Natural killer cell (primary cell): ENCODE measurements around the gene TOB2. TPM values are rescaled to one million over a fixed set of nuclear protein-coding genes. Genes with fewer than 3 reads are reported as not detected.

Experiments
- ATAC-seq, 3 donors: fragments of 150-1000 bp in 2 of 3; fragments of 200-7000 bp in 1 of 3; cut with Tn5 transposase; 1 replicate in 1 of 3; 2 replicates in 2 of 3; pipeline ENCODE4 v1.10.0; 2021; ENCODE audit warnings: mild to moderate bottlenecking in 2 of 3, moderate library complexity in 2 of 3
- DNase-seq, 2 donors: peaks; one replicate each; pipeline versions ENCODE4 v3.0.0 to v3.0.0-alpha.2; 2013 to 2021; ENCODE audit warnings: mixed read lengths in 1 of 2
- H3K27ac ChIP-seq: one replicate; pipeline ENCODE4 v1.5.1; 2013; ENCODE audit warnings: mild to moderate bottlenecking, low read length
- H3K27me3 ChIP-seq: one replicate; pipeline ENCODE4 v1.6.1; 2013; ENCODE audit warnings: low read length; ENCODE audit not compliant: control insufficient read depth, insufficient read depth
- H3K36me3 ChIP-seq: one replicate; pipeline ENCODE4 v1.6.1; 2013; ENCODE audit warnings: low read length; ENCODE audit not compliant: control insufficient read depth, insufficient read depth
- H3K4me1 ChIP-seq: one replicate; pipeline ENCODE4 v1.6.1; 2013; ENCODE audit warnings: low read length; ENCODE audit not compliant: control insufficient read depth, insufficient read depth
- H3K4me3 ChIP-seq: one replicate; pipeline ENCODE4 v1.5.1; 2013; ENCODE audit warnings: low read length
- H3K9me3 ChIP-seq: one replicate; pipeline ENCODE4 v1.6.1; 2013; ENCODE audit warnings: low read length; ENCODE audit not compliant: control insufficient read depth, insufficient read depth
- H3K27ac Mint-ChIP-seq, 2 donors: one replicate each; pipeline ENCODE4 v1.8.0; 2022; ENCODE audit warnings: mild to moderate bottlenecking in 2 of 2, mixed read lengths in 2 of 2, moderate library complexity in 1 of 2
- H3K27me3 Mint-ChIP-seq, 2 donors: one replicate each; pipeline ENCODE4 v1.8.0; 2022; ENCODE audit warnings: low read depth in 2 of 2, mixed read lengths in 2 of 2
- H3K36me3 Mint-ChIP-seq: one replicate; pipeline ENCODE4 v1.8.0; 2022; ENCODE audit warnings: mixed read lengths
- H3K4me1 Mint-ChIP-seq, 2 donors: one replicate each; pipeline ENCODE4 v1.8.0; 2022; ENCODE audit warnings: mixed read lengths in 2 of 2
- H3K4me3 Mint-ChIP-seq: one replicate; pipeline ENCODE4 v1.8.0; 2022; ENCODE audit warnings: mild to moderate bottlenecking, moderate library complexity, mixed read lengths
- H3K9me3 Mint-ChIP-seq, 2 donors: one replicate each; pipeline ENCODE4 v1.8.0; 2022; ENCODE audit warnings: mixed read lengths in 2 of 2
- CTCF ChIP-seq: fragments of 200-600 bp; IDR thresholded peaks from one replicate; pipeline ENCODE4 v1.8.0; 2022; ENCODE audit warnings: antibody characterized with exemption
- WGBS: methylation state at CpG from one replicate; pipeline ENCODE4 v1.1.7; 2013; ENCODE audit warnings: missing lambda C conversion rate; ENCODE audit not compliant: insufficient coverage; 5-methylcytosine and 5-hydroxymethylcytosine counted together
- intact Hi-C: fragments of 100-400 bp; cut with micrococcal nuclease; formaldehyde crosslinking; loops from one replicate; pipeline ENCODE4 v1.14.2; 2022
- total RNA-seq, 4 donors: library from RNA; stranded (reverse); fragments of 120-200 nt in 1 of 4; gene quantifications; one replicate each; pipeline versions ENCODE4 v1.2.3 to v1.2.4, GENCODE V29; 2013 to 2022

The TOB2 gene
- total RNA-seq, 3 donors from 2014 or later (not counting 1 experiment from before 2014, with no cell fraction given) = 26.4 to 42.2 (median 32.6) TPM

- TF ChIP-seq CTCF = no peak
- H3K4me3 ChIP-seq = no peak overlapping the region
- DNase-seq = no peak
- H3K9me3 Mint-ChIP-seq = no peaks in the 10 kb centered on the region
- ATAC-seq = no peak
- H3K27ac ChIP-seq = no peak overlapping the region
- no peaks in the 10 kb centered on the region for H3K27me3 Mint-ChIP-seq
- H3K36me3 ChIP-seq = peaks cover 30% of the 10 kb centered on the region
- H3K4me1 Mint-ChIP-seq = peaks cover 0 to 9% of the 10 kb centered on the region in 2 donors
- H3K36me3 Mint-ChIP-seq = no peaks in the 10 kb centered on the region
- no peaks in the 10 kb centered on the region for H3K9me3 ChIP-seq
- H3K27ac Mint-ChIP-seq = no peak overlapping the region
- no peak overlapping the region for H3K4me3 Mint-ChIP-seq
- no peaks in the 10 kb centered on the region for H3K27me3 ChIP-seq
- no CpG with 5 or more reads among the region's 1 CpG for WGBS
- no peaks in the 10 kb centered on the region for H3K4me1 ChIP-seq
- intact Hi-C loops = no loop called here
Measured at GRCh38 chr22:41459431-41459830, 12.8 kb upstream of the TOB2 start.

- no peak for ATAC-seq
- Mint-ChIP-seq H3K36me3 (no peaks in the 10 kb centered on the region), H3K4me1 (peaks cover 0 to 5% of the 10 kb centered on the region in 2 donors), H3K4me3 (no peak overlapping the region), H3K9me3 (no peaks in the 10 kb centered on the region), H3K27me3 (no peaks in the 10 kb centered on the region), H3K27ac (peak overlapping the region; percentile 12 to 46)
- 86% methylated on average over 5 of the region's 7 CpGs for WGBS
- TF ChIP-seq CTCF = no peak
- DNase-seq = no peak
- H3K4me1 ChIP-seq = no peaks in the 10 kb centered on the region
- intact Hi-C loops = no loop called here
- no peaks in the 10 kb centered on the region for H3K9me3 ChIP-seq
- H3K36me3 ChIP-seq = peaks cover 22% of the 10 kb centered on the region
- no peaks in the 10 kb centered on the region for H3K27me3 ChIP-seq
- no peak overlapping the region for H3K27ac ChIP-seq
- H3K4me3 ChIP-seq = no peak overlapping the region
Measured at GRCh38 chr22:41458161-41458728, 11.6 kb upstream of the TOB2 start.

GRCh38 chr22:41448189-41448808 lies 1.7 kb upstream of the TOB2 start:
- H3K4me3 ChIP-seq = peak overlapping the region; percentile 91
- 0% methylated on average over 26 of the region's 28 CpGs for WGBS
- no peaks in the 10 kb centered on the region for H3K27me3 ChIP-seq
- H3K36me3 ChIP-seq = no peaks in the 10 kb centered on the region
- intact Hi-C loops = loop anchor here (1.0 kb wide), 1 partner anchor 21 kb away; the partner anchor contains the start of gene ACO2
- H3K4me3 Mint-ChIP-seq = peak overlapping the region; percentile 93
- H3K4me1 Mint-ChIP-seq = peaks cover 30 to 41% of the 10 kb centered on the region in 2 donors
- no peaks in the 10 kb centered on the region for H3K9me3 Mint-ChIP-seq
- no peaks in the 10 kb centered on the region for H3K9me3 ChIP-seq
- peak; percentile 62 to 81 (median 70) for ATAC-seq
- peak overlapping the region; percentile 100 for H3K27ac ChIP-seq
- peak; percentile 81 to 96 for DNase-seq
- no peaks in the 10 kb centered on the region for H3K36me3 Mint-ChIP-seq
- H3K27me3 Mint-ChIP-seq = no peaks in the 10 kb centered on the region
- H3K27ac Mint-ChIP-seq = peak overlapping the region; percentile 93 to 99
- H3K4me1 ChIP-seq = peaks cover 31% of the 10 kb centered on the region
- TF ChIP-seq CTCF = no peak
